LNCaP clone FGC (cell line): ENCODE measurements around the gene ST7.
A peak's percentile ranks its signal among the peaks of the same experiment; 100 is the strongest.

ENCODE experiments used
- DNase-seq: peaks from one replicate; pipeline ENCODE4 v3.0.0-alpha.2; 2011; ENCODE audit warnings: low read depth
- H3K4me3 ChIP-seq: 2 replicates; pipeline ENCODE4 v1.5.1; 2011; ENCODE audit warnings: mild to moderate bottlenecking, low read depth, low read length, control low read depth
- TF ChIP-seq, protein P1 (sequence below): IDR thresholded peaks from 2 replicates; pipeline ENCODE4 v1.5.1; 2012; ENCODE audit warnings: mild to moderate bottlenecking; ENCODE audit not compliant: control insufficient read depth, insufficient read depth; ENCODE audit errors: extremely low read depth

ST7 gene

DNA sequence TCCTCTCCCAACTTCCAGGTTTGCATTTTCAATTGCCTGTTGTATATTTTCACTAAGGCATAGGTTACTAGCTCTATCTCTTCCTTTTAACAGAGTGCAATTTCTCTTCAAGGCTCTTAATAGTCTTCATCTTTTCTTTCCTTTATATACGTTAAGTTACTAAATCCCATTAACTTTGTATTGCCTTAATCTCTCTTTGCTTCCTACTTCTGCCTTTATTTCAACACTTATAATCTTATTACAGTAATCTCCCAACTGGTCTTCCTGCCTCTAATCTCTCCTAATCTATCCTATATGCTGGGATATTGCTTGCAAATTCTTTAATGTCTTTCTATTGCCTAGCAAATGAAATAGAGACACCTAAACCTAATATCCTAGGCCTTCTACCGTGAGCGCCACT, 26.1 kb downstream of the ST7 start:
- no peak for DNase-seq
- no peak overlapping the region for H3K4me3 ChIP-seq
- TF ChIP-seq, protein P1, sequence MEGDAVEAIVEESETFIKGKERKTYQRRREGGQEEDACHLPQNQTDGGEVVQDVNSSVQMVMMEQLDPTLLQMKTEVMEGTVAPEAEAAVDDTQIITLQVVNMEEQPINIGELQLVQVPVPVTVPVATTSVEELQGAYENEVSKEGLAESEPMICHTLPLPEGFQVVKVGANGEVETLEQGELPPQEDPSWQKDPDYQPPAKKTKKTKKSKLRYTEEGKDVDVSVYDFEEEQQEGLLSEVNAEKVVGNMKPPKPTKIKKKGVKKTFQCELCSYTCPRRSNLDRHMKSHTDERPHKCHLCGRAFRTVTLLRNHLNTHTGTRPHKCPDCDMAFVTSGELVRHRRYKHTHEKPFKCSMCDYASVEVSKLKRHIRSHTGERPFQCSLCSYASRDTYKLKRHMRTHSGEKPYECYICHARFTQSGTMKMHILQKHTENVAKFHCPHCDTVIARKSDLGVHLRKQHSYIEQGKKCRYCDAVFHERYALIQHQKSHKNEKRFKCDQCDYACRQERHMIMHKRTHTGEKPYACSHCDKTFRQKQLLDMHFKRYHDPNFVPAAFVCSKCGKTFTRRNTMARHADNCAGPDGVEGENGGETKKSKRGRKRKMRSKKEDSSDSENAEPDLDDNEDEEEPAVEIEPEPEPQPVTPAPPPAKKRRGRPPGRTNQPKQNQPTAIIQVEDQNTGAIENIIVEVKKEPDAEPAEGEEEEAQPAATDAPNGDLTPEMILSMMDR: no peak

DNA sequence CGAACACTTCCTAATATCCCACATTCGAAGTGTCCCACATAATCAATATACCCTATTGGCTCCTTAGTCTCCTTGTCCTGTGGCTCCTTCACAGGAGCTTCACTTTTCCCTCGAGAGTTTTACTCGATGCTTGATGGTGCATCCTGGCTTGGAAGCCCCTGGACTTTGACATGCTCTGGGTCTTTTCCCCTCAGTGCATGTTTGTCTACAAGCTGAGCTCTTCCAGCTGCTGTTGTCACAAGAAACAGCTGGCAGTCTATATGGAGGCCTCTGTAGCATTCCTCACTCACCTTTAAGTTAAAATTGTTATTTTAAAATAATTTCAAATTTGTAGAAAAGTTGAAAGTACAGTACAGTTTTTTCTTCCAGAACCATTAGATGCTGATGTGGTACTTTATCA, 27.1 kb downstream of the ST7 start:
- TF ChIP-seq, protein P1: no peak
- H3K4me3 ChIP-seq: no peak overlapping the region
- no peak for DNase-seq

DNA sequence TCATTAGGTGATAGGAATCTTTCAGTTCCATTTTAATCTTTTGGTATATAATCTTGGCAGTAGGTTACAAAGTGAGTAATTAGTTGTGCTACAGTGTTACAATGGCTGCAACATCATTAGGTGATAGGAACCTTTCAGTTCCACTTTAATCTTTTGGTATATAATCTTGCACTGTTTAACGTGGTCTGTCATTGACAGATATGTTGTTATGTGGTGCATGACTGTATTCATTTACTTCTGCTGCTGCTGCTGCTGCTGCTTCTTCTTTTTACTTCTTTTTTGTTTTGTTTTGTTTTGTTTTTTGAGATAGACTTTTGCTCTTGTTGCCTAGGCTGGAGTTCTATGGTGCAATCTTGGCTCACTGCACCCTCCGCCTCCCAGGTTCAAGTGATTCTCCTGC, 28.6 kb downstream of the ST7 start:
- TF ChIP-seq, protein P1: no peak
- H3K4me3 ChIP-seq: no peak overlapping the region
- no peak for DNase-seq

DNA sequence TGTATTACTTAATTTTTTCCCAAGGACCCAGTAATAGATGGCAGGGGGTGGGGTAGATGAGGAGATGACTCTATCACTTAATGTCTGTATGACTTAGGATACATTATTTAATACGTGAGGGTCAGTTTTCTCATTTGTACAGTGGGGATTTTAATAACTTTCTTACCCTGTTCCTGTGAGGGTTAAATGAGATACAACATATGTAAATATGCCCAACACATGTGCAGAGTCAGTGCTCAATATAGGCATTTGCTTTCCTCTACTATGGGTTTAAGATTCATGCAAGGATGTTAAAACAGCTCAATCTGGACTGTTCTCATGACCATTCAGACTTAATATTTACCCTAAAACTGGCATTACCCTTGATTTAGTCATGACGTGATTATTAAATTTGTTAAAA, 31.2 kb downstream of the ST7 start:
- TF ChIP-seq, protein P1: no peak
- no peak overlapping the region for H3K4me3 ChIP-seq
- no peak for DNase-seq

DNA sequence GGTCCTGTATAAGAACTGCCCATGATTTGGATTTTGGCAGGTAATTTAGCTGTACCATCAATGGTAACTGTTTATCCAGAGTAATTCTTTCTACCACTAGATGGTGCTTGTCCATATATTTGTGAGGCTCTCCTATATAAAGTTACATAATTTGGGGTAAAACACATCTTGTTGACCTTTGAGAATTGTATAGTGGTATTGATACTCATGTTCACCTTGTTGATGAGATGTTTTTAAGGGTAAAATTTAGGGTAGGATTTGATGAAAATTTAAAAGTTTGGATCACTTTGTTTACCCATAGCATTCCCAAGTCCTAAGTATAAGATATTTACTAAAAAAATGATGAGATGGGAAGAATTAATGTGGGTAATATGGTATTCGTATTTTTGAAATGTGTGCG, 31.6 kb downstream of the ST7 start:
- no peak overlapping the region for H3K4me3 ChIP-seq
- TF ChIP-seq, protein P1: peak; percentile 48
- DNase-seq: peak; percentile 13

DNA sequence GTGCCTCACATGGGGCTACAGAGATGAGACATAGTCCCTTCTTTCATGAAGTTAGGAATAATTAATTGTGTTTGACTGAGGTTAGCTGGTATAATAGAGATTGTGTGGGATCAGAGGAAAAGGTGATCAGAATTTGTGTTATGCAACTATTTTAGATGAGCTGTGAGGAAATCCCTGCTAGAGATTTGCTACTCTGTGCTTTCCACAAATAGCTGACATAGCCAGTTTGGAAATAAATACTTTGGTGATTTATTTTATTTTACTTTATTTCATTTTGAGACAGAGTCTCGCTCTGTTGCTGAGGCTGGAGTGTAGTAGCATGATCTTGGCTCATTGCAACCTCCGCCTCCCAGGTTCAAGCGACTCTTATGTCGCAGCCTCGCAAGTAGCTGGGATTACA, 32.3 kb downstream of the ST7 start:
- TF ChIP-seq, protein P1: no peak
- no peak overlapping the region for H3K4me3 ChIP-seq
- no peak for DNase-seq
